Vagina (tissue), 2 donors: ENCODE measurements around the gene PPM1G. TPM values are rescaled to one million over a fixed set of nuclear protein-coding genes. Genes with fewer than 3 reads are reported as not detected.
A peak's percentile ranks its signal among the peaks of the same experiment; 100 is the strongest.

Source experiments
- DNase-seq, 2 donors: peaks; one replicate each; pipeline ENCODE4 v3.0.0-alpha.2; 2017; ENCODE audit errors: extremely low spot score in 2 of 2
- H3K27ac ChIP-seq: fragments of 200-600 bp; sonication (generic); one replicate; pipeline ENCODE4 v1.5.1; 2019
- H3K27me3 ChIP-seq: fragments of 200-600 bp; sonication (generic); one replicate; pipeline ENCODE4 v1.5.1; 2019
- H3K36me3 ChIP-seq, 2 donors: fragments of 200-600 bp; sonication (generic); one replicate each; pipeline ENCODE4 v1.5.1; 2017 to 2019
- H3K4me1 ChIP-seq: fragments of 200-600 bp; sonication (generic); one replicate; pipeline ENCODE4 v1.5.1; 2019
- H3K4me3 ChIP-seq, 2 donors: fragments of 200-600 bp; sonication (generic); 1 replicate in 1 of 2; 2 replicates in 1 of 2; pipeline ENCODE4 v1.5.1; 2016 to 2019
- H3K9me3 ChIP-seq: fragments of 200-600 bp; sonication (generic); one replicate; pipeline ENCODE4 v1.5.1; 2019
- CTCF ChIP-seq, 3 experiments: fragments of 450-650 bp in 2 of 3; fragments of 200-600 bp in 1 of 3; sonication (generic) in 1 of 3; IDR thresholded peaks; one replicate each; pipeline ENCODE4 v1.5.1; 2017 to 2019; ENCODE audit warnings: antibody characterized with exemption in 3 of 3, mild to moderate bottlenecking in 2 of 3, moderate library complexity in 2 of 3
- POLR2A ChIP-seq, 2 donors: fragments of 450-650 bp; IDR thresholded peaks; one replicate each; pipeline ENCODE4 v1.6.1; 2017; ENCODE audit warnings: antibody characterized with exemption in 2 of 2, mild to moderate bottlenecking in 2 of 2, moderate library complexity in 2 of 2
- POLR2AphosphoS5 ChIP-seq, 2 donors: sonication (generic); formaldehyde crosslinking; IDR thresholded peaks; one replicate each; pipeline ENCODE4 v1.9.0; 2017; ENCODE audit warnings: antibody characterized with exemption in 2 of 2, mild to moderate bottlenecking in 2 of 2, low read depth in 1 of 2; ENCODE audit not compliant: insufficient read depth in 1 of 2
- intact Hi-C: fragments of 100-400 bp; cut with DNase I; formaldehyde crosslinking; loops from one replicate; pipeline ENCODE4 v1.15.1; 2023
- total RNA-seq: library from RNA; depleted of rRNA; stranded (reverse); fragments of >200 nt; gene quantifications from one replicate; pipeline ENCODE4 v1.2.3, GENCODE V29; 2016

PPM1G gene
- total RNA-seq, 1 donor from 2014 or later = 45.4 TPM

- DNase-seq = no peak
- no peaks in the 10 kb centered on the region for H3K27me3 ChIP-seq
- peaks cover 27% of the 10 kb centered on the region for H3K4me1 ChIP-seq
- no peak overlapping the region for H3K4me3 ChIP-seq
- no peaks in the 10 kb centered on the region for H3K9me3 ChIP-seq
- no peak for TF ChIP-seq POLR2AphosphoS5 (IDR thresholded peaks at IDR 0.05; ENCODE audit: insufficient read depth in 1 of 2, low read depth in 1 of 2)
- no peak for TF ChIP-seq CTCF (IDR thresholded peaks at IDR 0.05)
- TF ChIP-seq POLR2A (IDR thresholded peaks at IDR 0.05) = no peak
- no peak overlapping the region for H3K27ac ChIP-seq
- intact Hi-C loops = no loop called here
- peaks cover 0 to 39% of the 10 kb centered on the region in 2 donors for H3K36me3 ChIP-seq
These were observed 36.2 kb upstream of the PPM1G start for GRCh38 chr2:27445615-27446014.

GRCh38 chr2:27445155-27445554 lies 35.8 kb upstream of the PPM1G start:
- no peaks in the 10 kb centered on the region for H3K27me3 ChIP-seq
- H3K36me3 ChIP-seq = peaks cover 0 to 42% of the 10 kb centered on the region in 2 donors
- peaks cover 27% of the 10 kb centered on the region for H3K4me1 ChIP-seq
- intact Hi-C loops = no loop called here
- no peaks in the 10 kb centered on the region for H3K9me3 ChIP-seq
- DNase-seq = no peak
- no peak for TF ChIP-seq POLR2A (IDR thresholded peaks at IDR 0.05)
- no peak for TF ChIP-seq CTCF (IDR thresholded peaks at IDR 0.05)
- TF ChIP-seq POLR2AphosphoS5 (IDR thresholded peaks at IDR 0.05; ENCODE audit: insufficient read depth in 1 of 2, low read depth in 1 of 2) = no peak
- no peak overlapping the region for H3K27ac ChIP-seq
- H3K4me3 ChIP-seq = no peak overlapping the region

- H3K4me3 ChIP-seq = peak overlapping the region; percentile 29 to 38
- TF ChIP-seq CTCF (IDR thresholded peaks at IDR 0.05) (no peak), POLR2A (IDR thresholded peaks at IDR 0.05) (no peak), POLR2AphosphoS5 (IDR thresholded peaks at IDR 0.05; ENCODE audit: insufficient read depth in 1 of 2, low read depth in 1 of 2) (no peak)
- peaks cover 0 to 53% of the 10 kb centered on the region in 2 donors for H3K36me3 ChIP-seq
- intact Hi-C loops = no loop called here
- H3K4me1 ChIP-seq = peaks cover 27% of the 10 kb centered on the region
- no peak for DNase-seq
- H3K27me3 ChIP-seq = no peaks in the 10 kb centered on the region
- H3K9me3 ChIP-seq = no peaks in the 10 kb centered on the region
- H3K27ac ChIP-seq = peak overlapping the region; percentile 40
These were observed 33.5 kb upstream of the PPM1G start for GRCh38 chr2:27442920-27443282.

- H3K4me1 ChIP-seq = peaks cover 27% of the 10 kb centered on the region
- no peak for DNase-seq
- no peaks in the 10 kb centered on the region for H3K9me3 ChIP-seq
- H3K36me3 ChIP-seq = peaks cover 0 to 54% of the 10 kb centered on the region in 2 donors
- intact Hi-C loops = no loop called here
- H3K4me3 ChIP-seq = peak within 1 kb of the TSS; percentile 29 to 38
- H3K27me3 ChIP-seq = no peaks in the 10 kb centered on the region
- TF ChIP-seq CTCF (IDR thresholded peaks at IDR 0.05) (no peak), POLR2AphosphoS5 (IDR thresholded peaks at IDR 0.05; ENCODE audit: insufficient read depth in 1 of 2, low read depth in 1 of 2) (peak in 1 of 2 donors; percentile 13)
- peak within 1 kb of the TSS; percentile 40 for H3K27ac ChIP-seq
These were observed 32.8 kb upstream of the PPM1G start, which contains the start of gene KRTCAP3 for GRCh38 chr2:27441958-27442919. Gene KRTCAP3, plus strand, starts transcription at chr2:27442381. Its CDS starts 32 bp downstream, at chr2:27442413.
